Measurements from ENCODE around the gene SDSL.

Gene SDSL

GRCh38 chr12:113440947-113441782 lies 19.0 kb downstream of the SDSL start:
- no peak for DNase-seq (ENCODE audit: low spot score)
- in situ Hi-C loops (cut with MboI; ENCODE audit: low pct_unique_long_range_greater_than_20kb, low sequenced_read_pairs, unreplicated experiment) = loop anchor here (25.0 kb wide), 1 partner anchor 471 kb away; no protein-coding TSS in a partner anchor
- no peak for TF ChIP-seq CTCF (IDR thresholded peaks at IDR 0.05; ENCODE audit: extremely low read depth, insufficient read depth, missing control alignments)

DNA sequence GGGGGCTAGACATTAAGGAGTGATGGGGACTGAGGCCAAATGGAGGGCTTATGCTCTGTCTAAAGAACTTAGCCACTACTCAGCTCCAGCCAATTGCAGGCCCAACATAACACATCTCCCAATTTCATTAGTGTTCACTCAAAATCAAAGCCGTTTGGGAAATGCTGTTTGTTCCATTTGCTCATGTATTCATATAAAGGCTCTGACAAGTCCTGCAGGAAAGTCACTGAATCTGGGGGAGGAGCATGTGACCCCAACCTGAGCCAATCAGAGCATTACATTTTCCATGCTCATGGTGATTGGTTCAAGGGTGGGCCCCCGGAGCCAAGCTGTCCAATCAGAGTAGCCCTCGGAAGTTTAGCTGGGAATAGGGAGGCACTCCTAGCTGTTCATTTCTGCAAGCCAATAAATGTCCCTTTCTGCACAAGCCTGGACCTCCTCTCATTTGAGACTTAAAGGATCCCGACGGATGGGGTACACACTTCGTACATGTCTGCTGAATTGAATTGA lies 20.9 kb downstream of the SDSL start:
- in situ Hi-C loops (cut with MboI; ENCODE audit: low pct_unique_long_range_greater_than_20kb, low sequenced_read_pairs, unreplicated experiment) = loop anchor here (25.0 kb wide), 1 partner anchor 469 kb away; no protein-coding TSS in a partner anchor
- no peak for TF ChIP-seq CTCF (IDR thresholded peaks at IDR 0.05; ENCODE audit: extremely low read depth, insufficient read depth, missing control alignments)
- no peak for DNase-seq (ENCODE audit: low spot score)

DNA sequence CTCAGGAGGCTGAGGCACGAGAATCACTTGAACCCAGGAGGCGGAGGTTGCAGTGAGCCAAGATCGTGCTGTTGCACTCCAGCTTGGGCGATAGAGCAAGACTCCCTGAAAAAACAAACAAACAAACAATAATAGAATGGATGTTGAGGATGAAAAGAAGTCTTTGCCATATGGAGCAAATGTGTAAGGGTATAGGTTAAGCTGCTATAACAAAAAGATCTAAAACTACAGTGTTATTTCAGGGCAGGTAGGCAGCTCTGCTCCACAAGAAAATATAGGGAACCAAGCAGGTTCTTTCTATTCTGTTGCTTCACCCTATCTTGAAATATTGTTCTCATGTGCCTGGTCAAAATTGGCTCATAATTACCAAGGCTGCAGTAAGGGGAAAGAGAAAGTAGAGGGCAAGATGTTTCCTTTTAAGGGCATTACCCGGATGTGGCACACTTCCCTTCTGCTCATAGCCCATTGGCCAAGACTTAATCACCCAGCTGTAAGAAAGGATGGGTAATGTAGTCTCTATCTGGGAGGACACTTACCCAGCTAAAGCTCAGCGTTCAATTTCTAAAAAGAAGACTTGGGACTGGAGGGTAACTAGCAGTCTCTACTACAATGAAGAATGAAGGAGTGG lies 23.5 kb downstream of the SDSL start:
- no peak for DNase-seq (ENCODE audit: low spot score)
- in situ Hi-C loops (cut with MboI; ENCODE audit: low pct_unique_long_range_greater_than_20kb, low sequenced_read_pairs, unreplicated experiment) = loop anchor here (25.0 kb wide), 1 partner anchor 467 kb away; no protein-coding TSS in a partner anchor
- TF ChIP-seq CTCF (IDR thresholded peaks at IDR 0.05; ENCODE audit: extremely low read depth, insufficient read depth, missing control alignments) = no peak

DNA sequence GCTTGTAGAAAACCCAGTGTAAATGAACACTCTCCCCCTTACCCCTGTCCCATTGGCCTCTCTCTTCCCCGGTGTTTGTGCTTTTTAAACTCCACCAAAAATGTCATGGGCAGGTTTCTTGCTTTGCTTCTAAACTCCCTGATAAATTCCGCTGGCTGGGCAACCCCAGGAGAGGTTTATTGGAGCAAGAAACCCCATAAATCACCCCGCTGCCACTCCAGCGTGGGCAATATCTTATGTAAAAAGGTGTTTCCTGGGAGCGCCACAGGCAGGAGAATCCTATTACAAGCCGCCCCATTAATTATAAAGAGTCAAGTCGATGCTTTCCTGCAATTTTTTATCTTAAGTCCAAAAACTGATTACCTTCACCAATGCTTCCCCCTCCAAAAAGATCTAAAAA lies 26.7 kb downstream of the SDSL start:
- in situ Hi-C loops (cut with MboI; ENCODE audit: low pct_unique_long_range_greater_than_20kb, low sequenced_read_pairs, unreplicated experiment) = loop anchor here (25.0 kb wide), 1 partner anchor 463 kb away; no protein-coding TSS in a partner anchor
- no peak for TF ChIP-seq CTCF (IDR thresholded peaks at IDR 0.05; ENCODE audit: extremely low read depth, insufficient read depth, missing control alignments)

GRCh38 chr12:113449299-113449698 lies 27.1 kb downstream of the SDSL start:
- no peak for TF ChIP-seq CTCF (IDR thresholded peaks at IDR 0.05; ENCODE audit: extremely low read depth, insufficient read depth, missing control alignments)
- in situ Hi-C loops (cut with MboI; ENCODE audit: low pct_unique_long_range_greater_than_20kb, low sequenced_read_pairs, unreplicated experiment) = loop anchor here (25.0 kb wide), 1 partner anchor 463 kb away; no protein-coding TSS in a partner anchor
- no peak for DNase-seq (ENCODE audit: low spot score)

More for the DNA sequence above, 26.7 kb downstream of the SDSL start:
- DNase-seq (ENCODE audit: low spot score) = no peak

DNA sequence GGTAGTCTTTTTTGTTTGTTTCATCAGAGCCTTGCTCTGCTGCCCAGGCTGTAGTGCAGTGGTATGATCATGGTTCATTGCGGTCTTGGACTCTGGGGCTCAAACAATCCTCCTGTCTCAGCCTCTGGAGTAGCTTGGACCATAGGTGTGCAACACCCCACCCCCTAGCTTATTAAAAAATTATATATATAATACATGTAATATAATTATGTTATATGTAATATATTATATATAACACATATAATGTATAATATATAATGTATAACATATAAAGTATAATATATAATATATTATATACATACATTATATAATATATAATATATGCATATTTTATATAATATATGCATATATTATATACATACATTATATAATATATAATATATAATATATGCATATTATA lies 27.7 kb downstream of the SDSL start:
- in situ Hi-C loops (cut with MboI; ENCODE audit: low pct_unique_long_range_greater_than_20kb, low sequenced_read_pairs, unreplicated experiment) = loop anchor here (25.0 kb wide), 3 partner anchors 462 to 1237 kb away; partner anchors contain the start of genes TBX3 and TBX5
- TF ChIP-seq CTCF (IDR thresholded peaks at IDR 0.05; ENCODE audit: extremely low read depth, insufficient read depth, missing control alignments) = no peak
- no peak for DNase-seq (ENCODE audit: low spot score)

Data from GM13977 (cell line).